D721Med (cell line): ENCODE measurements around the gene RGS6.

ENCODE experiments used
- DNase-seq: peaks from one replicate; pipeline ENCODE4 v3.0.0; 2011; ENCODE audit warnings: low spot score; ENCODE audit not compliant: insufficient read length
- FAIRE-seq: peaks from 2 replicates; lab custom pipeline; 2011; peaks lifted over from hg19 to GRCh38; lab: Jason Lieb, UNC
- TF ChIP-seq, protein P1 (sequence below): IDR thresholded peaks from 2 replicates; pipeline ENCODE4 v1.5.1; 2012; ENCODE audit warnings: mild to moderate bottlenecking, control low read depth; ENCODE audit not compliant: insufficient read depth; ENCODE audit errors: missing control alignments

RGS6 gene

DNA sequence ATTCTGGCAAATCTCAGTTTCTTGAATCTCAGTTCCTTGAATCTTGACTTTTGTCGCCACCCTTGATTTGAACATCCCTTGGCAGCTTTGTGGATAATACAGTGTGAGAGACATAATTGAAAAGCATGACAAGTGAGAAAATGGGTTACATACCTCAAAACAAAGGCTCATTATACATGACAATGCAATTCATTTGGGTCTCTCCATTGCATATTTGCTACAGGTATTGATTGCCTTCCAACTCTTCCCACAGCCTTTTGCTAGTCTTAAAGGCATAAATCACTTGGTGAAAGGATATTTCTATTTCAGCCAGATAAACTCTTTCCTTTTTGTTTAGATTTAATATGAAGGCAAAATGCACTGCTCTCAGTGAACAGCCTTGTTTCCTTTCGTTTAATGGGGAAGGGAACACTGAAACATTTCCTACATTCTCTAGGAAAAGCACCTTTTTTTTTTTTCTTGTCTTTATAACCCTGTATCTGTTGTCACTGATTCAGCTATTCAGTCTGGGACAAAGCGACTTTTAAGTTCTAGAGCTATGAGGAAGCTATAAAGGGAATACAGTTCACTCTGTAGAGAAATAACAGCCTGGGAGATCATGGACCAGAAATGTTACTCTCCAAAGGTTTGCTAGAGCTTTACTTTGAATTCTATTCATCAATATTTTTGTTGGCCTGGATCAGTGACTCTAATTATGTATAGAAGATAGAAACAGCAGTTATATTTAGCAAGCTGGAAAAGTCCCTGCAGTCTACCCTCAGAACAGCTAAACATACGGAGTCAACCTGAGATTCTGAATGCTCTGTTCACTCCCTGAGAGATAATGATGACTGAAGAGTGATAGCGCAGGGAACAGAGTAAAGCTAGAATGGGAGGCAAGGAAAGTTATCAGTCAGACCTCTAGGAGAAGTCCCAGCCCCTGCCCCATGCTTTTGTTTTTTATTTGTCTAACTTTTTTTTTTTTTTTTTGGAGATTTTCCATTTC, 311.4 kb downstream of the RGS6 start:
- TF ChIP-seq, protein P1, sequence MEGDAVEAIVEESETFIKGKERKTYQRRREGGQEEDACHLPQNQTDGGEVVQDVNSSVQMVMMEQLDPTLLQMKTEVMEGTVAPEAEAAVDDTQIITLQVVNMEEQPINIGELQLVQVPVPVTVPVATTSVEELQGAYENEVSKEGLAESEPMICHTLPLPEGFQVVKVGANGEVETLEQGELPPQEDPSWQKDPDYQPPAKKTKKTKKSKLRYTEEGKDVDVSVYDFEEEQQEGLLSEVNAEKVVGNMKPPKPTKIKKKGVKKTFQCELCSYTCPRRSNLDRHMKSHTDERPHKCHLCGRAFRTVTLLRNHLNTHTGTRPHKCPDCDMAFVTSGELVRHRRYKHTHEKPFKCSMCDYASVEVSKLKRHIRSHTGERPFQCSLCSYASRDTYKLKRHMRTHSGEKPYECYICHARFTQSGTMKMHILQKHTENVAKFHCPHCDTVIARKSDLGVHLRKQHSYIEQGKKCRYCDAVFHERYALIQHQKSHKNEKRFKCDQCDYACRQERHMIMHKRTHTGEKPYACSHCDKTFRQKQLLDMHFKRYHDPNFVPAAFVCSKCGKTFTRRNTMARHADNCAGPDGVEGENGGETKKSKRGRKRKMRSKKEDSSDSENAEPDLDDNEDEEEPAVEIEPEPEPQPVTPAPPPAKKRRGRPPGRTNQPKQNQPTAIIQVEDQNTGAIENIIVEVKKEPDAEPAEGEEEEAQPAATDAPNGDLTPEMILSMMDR: no peak
- DNase-seq (no peak), FAIRE-seq (no peak)

DNA sequence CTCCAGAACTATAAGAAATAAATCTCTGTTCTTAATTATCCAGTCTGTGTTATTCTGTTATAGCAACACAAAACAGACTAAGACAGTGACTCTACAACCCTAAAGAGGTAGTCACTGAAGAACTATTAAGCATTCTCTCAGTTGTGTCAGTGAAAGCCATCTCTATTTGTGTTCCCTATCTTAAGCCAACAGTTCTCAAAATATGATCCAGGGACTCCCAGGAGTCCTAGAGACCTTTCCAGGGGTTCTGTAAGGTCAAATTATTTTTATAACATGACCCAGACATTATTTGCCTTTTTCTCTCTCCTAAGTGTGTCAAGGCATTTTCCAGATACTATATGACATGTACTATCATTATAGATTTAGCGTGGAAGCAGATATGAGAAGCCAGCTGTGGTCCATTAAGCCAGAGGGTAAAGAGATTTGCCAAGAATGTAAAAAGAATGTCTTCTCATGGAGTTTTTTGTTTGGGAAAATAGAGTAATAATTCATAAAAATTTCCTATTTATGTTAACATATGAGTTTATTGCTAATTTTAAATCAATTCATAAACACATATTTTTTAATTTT, 315.8 kb downstream of the RGS6 start:
- DNase-seq (no peak), FAIRE-seq (no peak)
- TF ChIP-seq, protein P1: no peak

DNA sequence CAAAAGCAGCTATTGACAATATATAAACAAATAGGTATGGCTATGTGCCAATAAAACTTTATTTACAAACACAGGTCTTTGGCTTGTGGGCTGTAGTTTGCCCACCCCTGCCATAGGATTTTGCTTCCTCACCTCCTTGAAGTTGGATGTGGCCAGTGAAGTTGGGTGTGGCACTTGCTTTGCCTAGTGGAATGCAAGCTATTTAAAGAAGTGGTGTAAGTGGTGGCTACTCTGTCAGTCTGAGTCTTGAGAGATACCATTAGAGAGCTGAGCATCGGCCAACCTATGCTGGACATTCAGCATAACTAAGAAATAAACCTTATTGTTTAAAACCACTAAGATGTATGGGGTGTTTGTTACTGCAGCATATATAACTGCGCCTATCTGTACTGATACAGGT, 321.3 kb downstream of the RGS6 start:
- FAIRE-seq (no peak), DNase-seq (no peak)
- TF ChIP-seq, protein P1: no peak

DNA sequence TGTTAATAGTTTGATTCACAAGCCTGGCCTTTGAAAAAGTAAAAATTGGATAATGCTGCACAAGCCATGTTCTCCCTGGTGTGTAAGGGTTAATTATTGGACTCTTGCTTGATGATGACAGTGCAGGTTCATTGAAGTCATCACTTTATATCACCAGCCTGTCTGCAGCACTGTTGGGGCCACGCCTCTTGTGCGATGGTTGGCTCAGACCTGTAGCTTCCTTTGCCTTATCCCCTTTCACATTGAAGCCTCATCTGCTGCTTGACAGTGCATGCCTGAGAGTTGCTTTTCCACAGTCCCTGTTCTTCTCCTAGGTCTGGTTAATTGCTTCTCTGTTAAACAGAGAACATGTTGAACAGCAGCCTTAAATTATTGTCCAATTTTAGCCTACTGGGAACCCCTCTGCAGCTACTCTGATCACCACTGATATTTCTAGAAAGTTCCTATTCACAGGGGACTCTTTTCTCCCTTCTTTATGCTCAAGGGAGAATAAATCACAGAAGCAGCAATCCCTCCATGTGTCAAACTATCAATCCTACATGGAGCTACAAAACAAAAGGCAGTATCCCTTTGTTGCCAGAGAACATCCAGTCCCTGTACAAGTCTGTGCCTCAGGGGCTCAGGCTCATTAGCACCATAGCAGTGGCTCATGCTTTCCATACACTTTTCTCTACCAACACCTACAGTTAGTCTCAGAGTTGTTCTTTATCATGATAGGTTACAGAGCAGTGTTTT, 322.1 kb downstream of the RGS6 start:
- FAIRE-seq: no peak
- TF ChIP-seq, protein P1: no peak
- no peak for DNase-seq

DNA sequence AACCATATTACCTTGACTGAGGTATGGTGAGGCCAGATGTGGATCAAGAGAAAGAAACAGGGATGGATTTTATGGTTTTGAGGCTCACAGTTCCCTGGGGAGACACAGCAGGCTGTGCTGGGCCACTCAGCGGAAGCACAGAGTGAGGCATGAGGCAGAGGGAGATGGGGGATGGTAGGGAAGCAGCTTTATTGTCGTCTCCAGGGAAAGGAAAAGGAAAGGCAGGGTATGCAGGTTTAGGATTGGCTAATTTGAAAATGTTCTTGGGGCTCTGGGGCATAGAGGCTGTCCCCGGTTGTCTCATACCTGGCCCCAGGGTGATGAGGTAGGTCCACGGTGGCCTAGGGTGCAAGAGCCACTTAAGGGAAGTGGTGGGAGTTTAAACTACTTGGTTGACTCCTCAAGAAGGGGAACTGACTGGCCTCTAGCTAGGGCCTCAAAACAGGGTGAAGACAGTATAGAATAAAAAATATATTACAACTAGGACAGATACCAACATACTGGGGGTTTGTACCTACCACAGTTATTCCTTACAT, 322.8 kb downstream of the RGS6 start:
- FAIRE-seq (no peak), DNase-seq (no peak)
- TF ChIP-seq, protein P1: no peak

DNA sequence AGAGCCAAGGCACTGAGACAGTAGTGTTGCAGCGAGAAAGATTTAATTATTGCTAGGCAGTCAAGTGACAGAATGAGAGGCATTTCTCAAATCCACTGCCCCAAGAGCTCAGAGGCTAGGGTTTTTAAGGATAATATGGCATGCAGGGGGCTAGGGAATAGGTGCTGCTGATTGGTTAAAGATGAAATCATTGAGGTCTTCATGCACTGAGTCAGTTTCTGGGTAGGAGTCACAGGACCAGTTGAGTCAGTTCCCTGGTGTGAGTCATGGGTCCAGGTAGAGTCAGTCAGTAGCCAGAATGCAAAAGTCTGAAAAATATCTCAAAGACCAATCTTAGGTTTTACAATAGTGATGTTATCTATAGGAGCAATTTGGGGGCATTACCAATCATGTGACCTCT, 323.8 kb downstream of the RGS6 start:
- TF ChIP-seq, protein P1: no peak
- FAIRE-seq (no peak), DNase-seq (no peak)
